ENCODE measurements around the gene KCNA10. TPM values are rescaled to one million over a fixed set of nuclear protein-coding genes. Genes with fewer than 3 reads are reported as not detected.

Gene KCNA10
- total RNA-seq, 1 experiment from 2014 or later: not detected

GRCh38 chr1:110483308-110483685 lies 35.7 kb downstream of the KCNA10 start (continued):
- TF ChIP-seq, protein P1, sequence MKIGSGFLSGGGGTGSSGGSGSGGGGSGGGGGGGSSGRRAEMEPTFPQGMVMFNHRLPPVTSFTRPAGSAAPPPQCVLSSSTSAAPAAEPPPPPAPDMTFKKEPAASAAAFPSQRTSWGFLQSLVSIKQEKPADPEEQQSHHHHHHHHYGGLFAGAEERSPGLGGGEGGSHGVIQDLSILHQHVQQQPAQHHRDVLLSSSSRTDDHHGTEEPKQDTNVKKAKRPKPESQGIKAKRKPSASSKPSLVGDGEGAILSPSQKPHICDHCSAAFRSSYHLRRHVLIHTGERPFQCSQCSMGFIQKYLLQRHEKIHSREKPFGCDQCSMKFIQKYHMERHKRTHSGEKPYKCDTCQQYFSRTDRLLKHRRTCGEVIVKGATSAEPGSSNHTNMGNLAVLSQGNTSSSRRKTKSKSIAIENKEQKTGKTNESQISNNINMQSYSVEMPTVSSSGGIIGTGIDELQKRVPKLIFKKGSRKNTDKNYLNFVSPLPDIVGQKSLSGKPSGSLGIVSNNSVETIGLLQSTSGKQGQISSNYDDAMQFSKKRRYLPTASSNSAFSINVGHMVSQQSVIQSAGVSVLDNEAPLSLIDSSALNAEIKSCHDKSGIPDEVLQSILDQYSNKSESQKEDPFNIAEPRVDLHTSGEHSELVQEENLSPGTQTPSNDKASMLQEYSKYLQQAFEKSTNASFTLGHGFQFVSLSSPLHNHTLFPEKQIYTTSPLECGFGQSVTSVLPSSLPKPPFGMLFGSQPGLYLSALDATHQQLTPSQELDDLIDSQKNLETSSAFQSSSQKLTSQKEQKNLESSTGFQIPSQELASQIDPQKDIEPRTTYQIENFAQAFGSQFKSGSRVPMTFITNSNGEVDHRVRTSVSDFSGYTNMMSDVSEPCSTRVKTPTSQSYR (CRISPR knock-in tag; IDR thresholded peaks at IDR 0.05): no peak

- no peaks in the 10 kb centered on the region; the same call in 1 of the 2 replicates for H3K27me3 Mint-ChIP-seq (ENCODE audit: low read depth)
- DNase-seq (ENCODE audit: low spot score): no peak
- H3K27ac Mint-ChIP-seq: no peak overlapping the region
- no peaks in the 10 kb centered on the region for H3K9me3 Mint-ChIP-seq
- no peak overlapping the region for H3K4me3 Mint-ChIP-seq
- H3K36me3 Mint-ChIP-seq: no peaks in the 10 kb centered on the region
- ATAC-seq: peak; percentile 72
- 0 out of 2 replicates have a peak, but pooled peaks have one; percentile 16 for TF ChIP-seq ZNF263 (CRISPR knock-in tag; IDR thresholded peaks at IDR 0.05; ENCODE audit: low read depth)
- TF ChIP-seq ZNF416 (CRISPR knock-in tag; IDR thresholded peaks at IDR 0.05): no peak
- peaks cover 34% of the 10 kb centered on the region for H3K4me1 Mint-ChIP-seq
- ChIA-PET POLR2A (interaction anchor here (1.3 kb wide), 1 partner anchor 12 kb away, joined by 5 read pairs; no protein-coding TSS in a partner anchor), CTCF (interaction anchor here (0.6 to 4.0 kb wide), 16 partner anchors 9 to 703 kb away, joined by 3 to 83 read pairs (median 5); partner anchors contain the start of genes KCNC4 and RBM15)
These were observed 36.2 kb downstream of the KCNA10 start for GRCh38 chr1:110482662-110483307.

DNA sequence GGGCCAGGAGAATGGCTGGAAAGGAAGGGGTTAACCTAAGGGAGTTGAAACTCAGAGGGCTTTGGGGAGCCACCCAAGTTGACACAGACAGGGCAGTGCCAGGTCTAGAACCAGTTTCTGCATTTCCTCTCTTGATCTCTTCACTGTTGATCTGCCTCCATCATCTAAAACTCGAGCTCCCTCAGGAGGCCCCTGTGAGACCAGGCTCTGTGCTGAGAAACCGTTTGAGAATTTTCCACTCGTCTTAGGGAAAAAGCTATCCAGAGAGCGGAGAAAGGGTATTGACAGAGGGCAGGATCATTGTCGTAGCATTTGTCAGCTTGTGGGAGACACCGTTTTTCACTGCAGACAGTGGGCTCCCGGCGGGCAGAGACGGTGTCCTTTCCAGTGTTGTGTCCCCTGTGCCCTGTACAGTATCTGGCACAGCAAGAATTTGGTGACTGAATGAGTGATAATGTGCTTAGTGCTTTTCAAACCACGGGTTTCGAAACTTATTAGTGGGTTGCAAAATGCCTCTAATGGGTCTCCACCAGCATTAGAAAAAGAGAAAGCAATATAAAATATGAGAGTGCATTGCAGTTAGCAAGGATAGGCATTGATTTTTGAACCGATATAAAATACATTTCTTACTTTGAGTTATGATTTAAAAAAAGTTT lies 36.9 kb downstream of the KCNA10 start:
- H3K4me1 Mint-ChIP-seq: peaks cover 41% of the 10 kb centered on the region
- H3K36me3 Mint-ChIP-seq: no peaks in the 10 kb centered on the region
- H3K9me3 Mint-ChIP-seq: no peaks in the 10 kb centered on the region
- ATAC-seq (no peak), DNase-seq (ENCODE audit: low spot score) (no peak)
- no peak overlapping the region for H3K27ac Mint-ChIP-seq
- H3K27me3 Mint-ChIP-seq (ENCODE audit: low read depth): no peaks in the 10 kb centered on the region; the same call in 1 of the 2 replicates
- H3K4me3 Mint-ChIP-seq: no peak overlapping the region
- CTCF ChIA-PET: interaction anchor here (0.7 to 4.0 kb wide), 13 partner anchors 10 to 285 kb away, joined by 3 to 83 read pairs (median 6); partner anchors contain the start of genes KCNC4 and RBM15
- TF ChIP-seq CREM (CRISPR knock-in tag; IDR thresholded peaks at IDR 0.05) (no peak), ETV6 (CRISPR knock-in tag; IDR thresholded peaks at IDR 0.05) (no peak), KAT7 (CRISPR knock-in tag; IDR thresholded peaks at IDR 0.05; ENCODE audit: borderline replicate concordance) (no peak), TEAD1 (CRISPR knock-in tag; IDR thresholded peaks at IDR 0.05) (no peak), USF1 (CRISPR knock-in tag; IDR thresholded peaks at IDR 0.05) (no peak), MAX (CRISPR knock-in tag; IDR thresholded peaks at IDR 0.05) (no peak), MYBL2 (CRISPR knock-in tag; IDR thresholded peaks at IDR 0.05) (no peak), GTF2I (CRISPR knock-in tag; conservative IDR thresholded peaks at IDR 0.05) (no peak), RORB (CRISPR knock-in tag; IDR thresholded peaks at IDR 0.05) (no peak), ZNF232 (CRISPR knock-in tag; IDR thresholded peaks at IDR 0.05) (no peak), FOXP1 (CRISPR knock-in tag; IDR thresholded peaks at IDR 0.05; ENCODE audit: borderline replicate concordance) (no peak)
- TF ChIP-seq, protein P2, sequence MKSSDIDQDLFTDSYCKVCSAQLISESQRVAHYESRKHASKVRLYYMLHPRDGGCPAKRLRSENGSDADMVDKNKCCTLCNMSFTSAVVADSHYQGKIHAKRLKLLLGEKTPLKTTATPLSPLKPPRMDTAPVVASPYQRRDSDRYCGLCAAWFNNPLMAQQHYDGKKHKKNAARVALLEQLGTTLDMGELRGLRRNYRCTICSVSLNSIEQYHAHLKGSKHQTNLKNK (CRISPR knock-in tag; IDR thresholded peaks at IDR 0.05): no peak
- TF ChIP-seq, protein P3, sequence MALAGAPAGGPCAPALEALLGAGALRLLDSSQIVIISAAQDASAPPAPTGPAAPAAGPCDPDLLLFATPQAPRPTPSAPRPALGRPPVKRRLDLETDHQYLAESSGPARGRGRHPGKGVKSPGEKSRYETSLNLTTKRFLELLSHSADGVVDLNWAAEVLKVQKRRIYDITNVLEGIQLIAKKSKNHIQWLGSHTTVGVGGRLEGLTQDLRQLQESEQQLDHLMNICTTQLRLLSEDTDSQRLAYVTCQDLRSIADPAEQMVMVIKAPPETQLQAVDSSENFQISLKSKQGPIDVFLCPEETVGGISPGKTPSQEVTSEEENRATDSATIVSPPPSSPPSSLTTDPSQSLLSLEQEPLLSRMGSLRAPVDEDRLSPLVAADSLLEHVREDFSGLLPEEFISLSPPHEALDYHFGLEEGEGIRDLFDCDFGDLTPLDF (CRISPR knock-in tag; IDR thresholded peaks at IDR 0.05): no peak
- TF ChIP-seq, protein P4, sequence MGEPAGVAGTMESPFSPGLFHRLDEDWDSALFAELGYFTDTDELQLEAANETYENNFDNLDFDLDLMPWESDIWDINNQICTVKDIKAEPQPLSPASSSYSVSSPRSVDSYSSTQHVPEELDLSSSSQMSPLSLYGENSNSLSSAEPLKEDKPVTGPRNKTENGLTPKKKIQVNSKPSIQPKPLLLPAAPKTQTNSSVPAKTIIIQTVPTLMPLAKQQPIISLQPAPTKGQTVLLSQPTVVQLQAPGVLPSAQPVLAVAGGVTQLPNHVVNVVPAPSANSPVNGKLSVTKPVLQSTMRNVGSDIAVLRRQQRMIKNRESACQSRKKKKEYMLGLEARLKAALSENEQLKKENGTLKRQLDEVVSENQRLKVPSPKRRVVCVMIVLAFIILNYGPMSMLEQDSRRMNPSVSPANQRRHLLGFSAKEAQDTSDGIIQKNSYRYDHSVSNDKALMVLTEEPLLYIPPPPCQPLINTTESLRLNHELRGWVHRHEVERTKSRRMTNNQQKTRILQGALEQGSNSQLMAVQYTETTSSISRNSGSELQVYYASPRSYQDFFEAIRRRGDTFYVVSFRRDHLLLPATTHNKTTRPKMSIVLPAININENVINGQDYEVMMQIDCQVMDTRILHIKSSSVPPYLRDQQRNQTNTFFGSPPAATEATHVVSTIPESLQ (CRISPR knock-in tag; IDR thresholded peaks at IDR 0.05): no peak
- POLR2A ChIA-PET: interaction anchor here (1.3 kb wide), 1 partner anchor 13 kb away, joined by 5 read pairs; no protein-coding TSS in a partner anchor

All from WTC11 (cell line).